RWPE2 (cell line): Measurements from ENCODE around the gene ZNF793.

Source experiments
- ATAC-seq: fragments of 200-7000 bp; cut with Tn5 transposase; 3 replicates; pipeline ENCODE4 v1.9.1; 2021; ENCODE audit warnings: low read depth
- DNase-seq: peaks from one replicate; pipeline ENCODE4 v3.0.0-alpha.2; 2020; ENCODE audit warnings: low spot score
- H3K27ac ChIP-seq: fragments of 450-650 bp; 2 replicates; pipeline ENCODE4 v1.5.1; 2017; ENCODE audit warnings: mild to moderate bottlenecking; ENCODE audit not compliant: poor library complexity, severe bottlenecking
- H3K27me3 ChIP-seq: fragments of 250-450 bp; sonication (Bioruptor Pico); 2 replicates; pipeline ENCODE4 v1.5.1; 2021; ENCODE audit warnings: mild to moderate bottlenecking, moderate library complexity; ENCODE audit not compliant: insufficient read depth, poor library complexity, severe bottlenecking
- H3K36me3 ChIP-seq: fragments of 250-450 bp; sonication (Bioruptor Pico); 2 replicates; pipeline ENCODE4 v1.5.1; 2020; ENCODE audit warnings: low read depth, mild to moderate bottlenecking, moderate library complexity
- H3K4me1 ChIP-seq: fragments of 250-450 bp; sonication (Bioruptor Pico); 2 replicates; pipeline ENCODE4 v1.5.1; 2021; ENCODE audit warnings: mild to moderate bottlenecking, moderate library complexity; ENCODE audit not compliant: insufficient read depth, poor library complexity, severe bottlenecking
- H3K4me3 ChIP-seq: fragments of 250-450 bp; sonication (Bioruptor Pico); 2 replicates; pipeline ENCODE4 v1.5.1; 2021; ENCODE audit warnings: mild to moderate bottlenecking, moderate library complexity; ENCODE audit not compliant: severe bottlenecking
- H3K9me3 ChIP-seq: fragments of 250-450 bp; sonication (Bioruptor Pico); 2 replicates; pipeline ENCODE4 v1.5.1; 2021; ENCODE audit warnings: mild to moderate bottlenecking, moderate library complexity; ENCODE audit not compliant: severe bottlenecking
- TF ChIP-seq, protein P1 (sequence below): fragments of 450-650 bp; IDR thresholded peaks from one replicate; pipeline ENCODE4 v1.5.1; 2017; ENCODE audit warnings: mild to moderate bottlenecking, moderate library complexity; ENCODE audit not compliant: poor library complexity, severe bottlenecking

ZNF793 gene

GRCh38 chr19:37492213-37492612 is 14.5 kb upstream of the ZNF793 start:
- Histone ChIP-seq H3K9me3 (peaks cover 12% of the 10 kb centered on the region), H3K4me3 (no peak overlapping the region), H3K4me1 (no peaks in the 10 kb centered on the region), H3K36me3 (no peaks in the 10 kb centered on the region), H3K27me3 (no peaks in the 10 kb centered on the region), H3K27ac (no peak overlapping the region)
- DNase-seq (no peak), ATAC-seq (no peak)
- TF ChIP-seq, protein P1, sequence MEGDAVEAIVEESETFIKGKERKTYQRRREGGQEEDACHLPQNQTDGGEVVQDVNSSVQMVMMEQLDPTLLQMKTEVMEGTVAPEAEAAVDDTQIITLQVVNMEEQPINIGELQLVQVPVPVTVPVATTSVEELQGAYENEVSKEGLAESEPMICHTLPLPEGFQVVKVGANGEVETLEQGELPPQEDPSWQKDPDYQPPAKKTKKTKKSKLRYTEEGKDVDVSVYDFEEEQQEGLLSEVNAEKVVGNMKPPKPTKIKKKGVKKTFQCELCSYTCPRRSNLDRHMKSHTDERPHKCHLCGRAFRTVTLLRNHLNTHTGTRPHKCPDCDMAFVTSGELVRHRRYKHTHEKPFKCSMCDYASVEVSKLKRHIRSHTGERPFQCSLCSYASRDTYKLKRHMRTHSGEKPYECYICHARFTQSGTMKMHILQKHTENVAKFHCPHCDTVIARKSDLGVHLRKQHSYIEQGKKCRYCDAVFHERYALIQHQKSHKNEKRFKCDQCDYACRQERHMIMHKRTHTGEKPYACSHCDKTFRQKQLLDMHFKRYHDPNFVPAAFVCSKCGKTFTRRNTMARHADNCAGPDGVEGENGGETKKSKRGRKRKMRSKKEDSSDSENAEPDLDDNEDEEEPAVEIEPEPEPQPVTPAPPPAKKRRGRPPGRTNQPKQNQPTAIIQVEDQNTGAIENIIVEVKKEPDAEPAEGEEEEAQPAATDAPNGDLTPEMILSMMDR, result no peak

DNA sequence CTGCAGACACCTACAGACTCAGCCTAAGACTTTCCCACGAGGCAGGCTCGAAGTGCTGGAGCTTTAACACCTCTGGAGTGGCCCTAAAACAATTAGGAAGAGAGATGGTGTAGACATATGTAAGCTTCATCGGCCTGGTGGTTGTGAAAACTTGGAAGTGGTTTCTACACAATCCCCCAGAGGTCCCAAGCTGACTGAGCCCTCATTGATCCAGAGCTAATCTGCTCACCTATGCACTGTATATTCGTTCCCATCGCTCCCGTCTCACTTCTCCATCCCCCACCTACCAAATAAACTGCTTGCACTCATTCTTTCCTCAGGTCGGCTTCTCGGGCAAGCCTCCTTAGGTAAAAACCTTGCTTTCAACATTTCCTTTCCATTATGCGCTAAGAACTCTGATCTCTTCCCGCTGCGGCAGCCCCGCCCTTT is 767 bp upstream of the ZNF793 start:
- Histone ChIP-seq H3K27ac (peak overlapping the region; percentile 80), H3K9me3 (no peaks in the 10 kb centered on the region), H3K36me3 (peaks cover 25% of the 10 kb centered on the region), H3K27me3 (no peaks in the 10 kb centered on the region), H3K4me1 (no peaks in the 10 kb centered on the region), H3K4me3 (peak overlapping the region; percentile 80)
- DNase-seq, result no peak
- TF ChIP-seq, protein P1, result no peak
- ATAC-seq, result peak; percentile 19; the same call in 2 of the 3 replicates

DNA sequence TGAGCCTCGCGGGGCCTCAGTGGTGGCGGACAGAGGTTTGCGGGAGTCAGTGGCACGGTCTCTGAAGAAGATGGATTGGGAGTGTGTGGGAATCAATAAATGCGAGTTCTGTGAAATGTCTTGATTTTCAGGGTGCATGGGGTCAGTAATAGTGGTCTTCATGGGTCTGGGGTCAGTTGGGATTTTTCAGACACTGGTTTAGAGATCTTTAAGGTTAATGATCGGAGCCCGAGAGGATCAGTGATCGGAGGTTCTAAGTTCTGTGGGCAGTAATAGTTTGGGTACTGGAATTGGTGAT is 377 bp downstream of the ZNF793 start:
- Histone ChIP-seq H3K36me3 (peaks cover 33% of the 10 kb centered on the region), H3K4me3 (peak overlapping the region; percentile 80), H3K27me3 (no peaks in the 10 kb centered on the region), H3K9me3 (no peaks in the 10 kb centered on the region), H3K4me1 (no peaks in the 10 kb centered on the region), H3K27ac (peak overlapping the region; percentile 80)
- TF ChIP-seq, protein P1, result no peak
- no peak for ATAC-seq
- no peak for DNase-seq

DNA sequence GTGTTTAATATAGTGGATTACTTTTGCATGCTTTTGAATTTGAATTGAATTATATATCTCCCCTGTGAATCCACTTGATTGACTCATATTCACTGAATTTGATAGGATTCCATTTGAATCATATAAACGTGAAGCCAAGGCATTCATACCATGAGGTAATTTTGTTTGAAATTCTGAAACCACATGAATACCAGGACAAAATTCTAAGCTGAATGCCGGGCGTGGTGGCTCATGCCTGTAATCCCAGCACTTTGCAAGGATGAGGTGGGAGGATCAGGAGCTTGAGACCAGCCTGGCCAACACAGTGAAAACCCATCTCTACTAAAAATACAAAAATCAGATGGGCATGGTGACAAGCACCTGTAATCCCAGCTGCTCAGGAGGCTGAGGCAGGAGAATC is 4.4 kb downstream of the ZNF793 start:
- Histone ChIP-seq H3K4me3 (no peak overlapping the region), H3K36me3 (peaks cover 40% of the 10 kb centered on the region), H3K27me3 (no peaks in the 10 kb centered on the region), H3K27ac (no peak overlapping the region), H3K4me1 (no peaks in the 10 kb centered on the region), H3K9me3 (no peaks in the 10 kb centered on the region)
- no peak for DNase-seq
- no peak for ATAC-seq
- TF ChIP-seq, protein P1, result no peak

GRCh38 chr19:37511821-37512220 is 5.1 kb downstream of the ZNF793 start:
- ATAC-seq (no peak), DNase-seq (no peak)
- H3K9me3 ChIP-seq, result no peaks in the 10 kb centered on the region
- no peaks in the 10 kb centered on the region for H3K27me3 ChIP-seq
- TF ChIP-seq, protein P1, result no peak
- no peak overlapping the region for H3K27ac ChIP-seq
- H3K36me3 ChIP-seq, result peaks cover 40% of the 10 kb centered on the region
- no peak overlapping the region for H3K4me3 ChIP-seq
- no peaks in the 10 kb centered on the region for H3K4me1 ChIP-seq
